Measurements from ENCODE around the gene RILPL2. TPM values are rescaled to one million over a fixed set of nuclear protein-coding genes. Genes with fewer than 3 reads are reported as not detected.

The RILPL2 gene
- total RNA-seq, 1 experiment from 2014 or later: 3.2 TPM

- no peak for TF ChIP-seq CTCF (IDR thresholded peaks at IDR 0.05; ENCODE audit: insufficient read depth in 1 of 2, low read depth in 1 of 2, low read length in 1 of 2, severe bottlenecking in 1 of 2, unreplicated experiment in 1 of 2)
- no peaks in the 10 kb centered on the region for H3K36me3 ChIP-seq (ENCODE audit: control insufficient read depth, insufficient read depth, low read length)
- ChIA-PET CTCF (interaction anchor here (0.5 kb wide), 1 partner anchor 1560 kb away, joined by 3 read pairs; no protein-coding TSS in a partner anchor), POLR2A (no interaction called here)
- Mint-ChIP-seq H3K36me3 (ENCODE audit: insufficient read depth, unreplicated experiment) (peaks cover 6% of the 10 kb centered on the region), H3K27ac (ENCODE audit: unreplicated experiment) (no peak overlapping the region), H3K27me3 (ENCODE audit: insufficient read depth, unreplicated experiment) (no peaks in the 10 kb centered on the region), H3K4me3 (ENCODE audit: unreplicated experiment) (no peak overlapping the region), H3K4me1 (ENCODE audit: low read depth, unreplicated experiment) (peaks cover 6% of the 10 kb centered on the region), H3K9me3 (ENCODE audit: unreplicated experiment) (no peaks in the 10 kb centered on the region)
- DNase-seq: no peak
- intact Hi-C loops (cut with micrococcal nuclease; ENCODE audit: unreplicated experiment): no loop called here
- peaks cover 4% of the 10 kb centered on the region; the same call in 1 of the 2 replicates for H3K4me1 ChIP-seq
- H3K4me3 ChIP-seq (ENCODE audit: low read depth, low read length): no peak overlapping the region
- no peaks in the 10 kb centered on the region for H3K9me3 ChIP-seq
- H3K27me3 ChIP-seq (replicated peaks; ENCODE audit: control insufficient read depth, insufficient read depth, low read length): no peaks in the 10 kb centered on the region
- no TSS peak for BruUV-seq (replicated peaks)
Measured at GRCh38 chr12:123450636-123451035, 14.2 kb upstream of the RILPL2 start.

- no peak for DNase-seq
- ChIA-PET CTCF (no interaction called here), POLR2A (no interaction called here)
- H3K4me1 Mint-ChIP-seq (ENCODE audit: low read depth, unreplicated experiment): peaks cover 6% of the 10 kb centered on the region
- Histone ChIP-seq H3K4me3 (ENCODE audit: low read depth, low read length) (no peak overlapping the region), H3K4me1 (peaks cover 4% of the 10 kb centered on the region; the same call in 1 of the 2 replicates), H3K36me3 (ENCODE audit: control insufficient read depth, insufficient read depth, low read length) (no peaks in the 10 kb centered on the region), H3K9me3 (no peaks in the 10 kb centered on the region), H3K27me3 (replicated peaks; ENCODE audit: control insufficient read depth, insufficient read depth, low read length) (no peaks in the 10 kb centered on the region)
- H3K36me3 Mint-ChIP-seq (ENCODE audit: insufficient read depth, unreplicated experiment): peaks cover 6% of the 10 kb centered on the region
- H3K4me3 Mint-ChIP-seq (ENCODE audit: unreplicated experiment): no peak overlapping the region
- intact Hi-C loops (cut with micrococcal nuclease; ENCODE audit: unreplicated experiment): no loop called here
- no peaks in the 10 kb centered on the region for H3K27me3 Mint-ChIP-seq (ENCODE audit: insufficient read depth, unreplicated experiment)
- BruUV-seq (replicated peaks): no TSS peak
- no peak for TF ChIP-seq CTCF (IDR thresholded peaks at IDR 0.05; ENCODE audit: insufficient read depth in 1 of 2, low read depth in 1 of 2, low read length in 1 of 2, severe bottlenecking in 1 of 2, unreplicated experiment in 1 of 2)
- no peaks in the 10 kb centered on the region for H3K9me3 Mint-ChIP-seq (ENCODE audit: unreplicated experiment)
- no peak overlapping the region for H3K27ac Mint-ChIP-seq (ENCODE audit: unreplicated experiment)
Measured at GRCh38 chr12:123449856-123450255, 13.4 kb upstream of the RILPL2 start.

- DNase-seq: no peak
- no peaks in the 10 kb centered on the region for H3K27me3 ChIP-seq (replicated peaks; ENCODE audit: control insufficient read depth, insufficient read depth, low read length)
- H3K4me1 ChIP-seq: peaks cover 4% of the 10 kb centered on the region; the same call in 1 of the 2 replicates
- Mint-ChIP-seq H3K9me3 (ENCODE audit: unreplicated experiment) (no peaks in the 10 kb centered on the region), H3K4me1 (ENCODE audit: low read depth, unreplicated experiment) (peaks cover 6% of the 10 kb centered on the region), H3K36me3 (ENCODE audit: insufficient read depth, unreplicated experiment) (peaks cover 6% of the 10 kb centered on the region), H3K27ac (ENCODE audit: unreplicated experiment) (no peak overlapping the region), H3K4me3 (ENCODE audit: unreplicated experiment) (no peak overlapping the region), H3K27me3 (ENCODE audit: insufficient read depth, unreplicated experiment) (no peaks in the 10 kb centered on the region)
- ChIA-PET CTCF (no interaction called here), POLR2A (no interaction called here)
- no peak for TF ChIP-seq CTCF (IDR thresholded peaks at IDR 0.05; ENCODE audit: insufficient read depth in 1 of 2, low read depth in 1 of 2, low read length in 1 of 2, severe bottlenecking in 1 of 2, unreplicated experiment in 1 of 2)
- H3K4me3 ChIP-seq (ENCODE audit: low read depth, low read length): no peak overlapping the region
- no peaks in the 10 kb centered on the region for H3K36me3 ChIP-seq (ENCODE audit: control insufficient read depth, insufficient read depth, low read length)
- no peaks in the 10 kb centered on the region for H3K9me3 ChIP-seq
- BruUV-seq (replicated peaks): no TSS peak
- intact Hi-C loops (cut with micrococcal nuclease; ENCODE audit: unreplicated experiment): no loop called here
Measured at GRCh38 chr12:123449249-123449733, 12.8 kb upstream of the RILPL2 start.

Data from Caco-2 (cell line).